ENCODE data around the gene CPNE9.
A peak's percentile ranks its signal among the peaks of the same experiment; 100 is the strongest.

Gene CPNE9

DNA sequence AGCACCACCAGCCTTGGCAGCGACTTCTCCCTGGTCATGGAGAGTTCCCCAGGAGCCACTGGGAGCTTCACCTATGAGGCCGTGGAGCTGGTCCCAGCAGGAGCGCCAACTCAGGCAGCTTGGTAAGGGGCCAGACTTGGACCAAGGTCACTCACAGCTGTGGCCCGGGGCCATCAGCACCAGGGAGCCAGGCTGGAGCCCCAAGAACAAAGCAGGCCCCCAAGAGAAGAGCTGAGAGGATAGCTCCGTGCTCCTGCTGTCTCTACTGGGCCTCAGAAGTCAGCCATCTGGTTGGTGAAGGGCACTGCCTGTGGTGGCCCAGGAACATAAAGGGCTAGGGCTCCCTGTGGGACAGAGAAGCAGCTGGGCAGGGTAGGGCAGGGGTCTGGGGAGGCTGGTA is 14.7 kb upstream of the CPNE9 start:
- no peak for TF ChIP-seq CTCF (IDR thresholded peaks at IDR 0.05; ENCODE audit: low read depth, low read length, missing control alignments)
- no peak for DNase-seq
- Histone ChIP-seq H3K36me3 (replicated peaks) (peaks cover 66% of the 10 kb centered on the region), H3K4me3 (ENCODE audit: low read depth, low read length) (no peak overlapping the region), H3K27me3 (replicated peaks) (no peaks in the 10 kb centered on the region), H3K27ac (no peak overlapping the region)
- in situ Hi-C loops (cut with HindIII; ENCODE audit: low pct_ligation_motif_present, low sequenced_read_pairs) = no loop called here

DNA sequence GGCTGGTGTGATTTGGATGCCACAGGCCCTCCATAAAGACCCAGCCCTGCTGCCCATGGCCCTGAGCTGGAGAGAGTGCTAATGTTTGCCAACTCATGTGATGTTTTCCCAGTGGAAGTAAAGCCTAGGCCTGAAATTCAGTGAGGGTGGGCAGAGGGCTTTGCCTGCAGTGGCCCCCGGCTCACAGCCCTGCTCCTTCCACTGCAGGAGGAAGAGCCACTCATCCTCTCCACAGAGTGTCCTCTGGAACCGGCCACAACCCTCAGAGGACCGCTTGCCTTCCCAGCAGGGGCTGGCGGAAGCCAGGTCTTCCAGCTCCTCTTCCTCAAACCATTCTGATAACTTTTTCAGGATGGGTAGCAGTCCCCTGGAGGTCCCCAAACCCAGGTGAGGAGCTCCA is 13.9 kb upstream of the CPNE9 start:
- in situ Hi-C loops (cut with HindIII; ENCODE audit: low pct_ligation_motif_present, low sequenced_read_pairs) = no loop called here
- no peak for TF ChIP-seq CTCF (IDR thresholded peaks at IDR 0.05; ENCODE audit: low read depth, low read length, missing control alignments)
- Histone ChIP-seq H3K27me3 (replicated peaks) (no peaks in the 10 kb centered on the region), H3K27ac (no peak overlapping the region), H3K4me3 (ENCODE audit: low read depth, low read length) (no peak overlapping the region), H3K36me3 (replicated peaks) (peaks cover 62% of the 10 kb centered on the region)
- DNase-seq = no peak

GRCh38 chr3:9690451-9691450 is 12.9 kb upstream of the CPNE9 start:
- in situ Hi-C loops (cut with HindIII; ENCODE audit: low pct_ligation_motif_present, low sequenced_read_pairs) = no loop called here
- H3K27me3 ChIP-seq (replicated peaks) = no peaks in the 10 kb centered on the region
- H3K27ac ChIP-seq = no peak overlapping the region
- no peak overlapping the region for H3K4me3 ChIP-seq (ENCODE audit: low read depth, low read length)
- no peak for TF ChIP-seq CTCF (IDR thresholded peaks at IDR 0.05; ENCODE audit: low read depth, low read length, missing control alignments)
- peaks cover 53% of the 10 kb centered on the region for H3K36me3 ChIP-seq (replicated peaks)
- peak; percentile 46 for DNase-seq

- peaks cover 53% of the 10 kb centered on the region for H3K36me3 ChIP-seq (replicated peaks)
- in situ Hi-C loops (cut with HindIII; ENCODE audit: low pct_ligation_motif_present, low sequenced_read_pairs) = no loop called here
- TF ChIP-seq CTCF (IDR thresholded peaks at IDR 0.05; ENCODE audit: low read depth, low read length, missing control alignments) = no peak
- no peak overlapping the region for H3K27ac ChIP-seq
- DNase-seq = no peak
- no peaks in the 10 kb centered on the region for H3K27me3 ChIP-seq (replicated peaks)
- no peak overlapping the region for H3K4me3 ChIP-seq (ENCODE audit: low read depth, low read length)
These were observed 12.0 kb upstream of the CPNE9 start for GRCh38 chr3:9691636-9692035.

- in situ Hi-C loops (cut with HindIII; ENCODE audit: low pct_ligation_motif_present, low sequenced_read_pairs) = no loop called here
These were observed 11.2 kb upstream of the CPNE9 start for GRCh38 chr3:9692416-9692815.

More at GRCh38 chr3:9692416-9692815, 11.2 kb upstream of the CPNE9 start:
- no peak for TF ChIP-seq CTCF (IDR thresholded peaks at IDR 0.05; ENCODE audit: low read depth, low read length, missing control alignments)
- H3K4me3 ChIP-seq (ENCODE audit: low read depth, low read length) = no peak overlapping the region
- no peak for DNase-seq
- H3K36me3 ChIP-seq (replicated peaks) = peaks cover 52% of the 10 kb centered on the region
- H3K27me3 ChIP-seq (replicated peaks) = no peaks in the 10 kb centered on the region
- no peak overlapping the region for H3K27ac ChIP-seq

Data from brain microvascular endothelial cell (primary cell).